Stimulated activated CD8-positive, alpha-beta memory T cell treated with anti-CD3 and anti-CD28 coated beads, Interleukin-7, amount 100 ng/mL, for 48 hours (primary cell): ENCODE results near the gene CCR3.

Source experiments
- DNase-seq, 2 donors: peaks; one replicate each; pipeline ENCODE4 v3.0.0-alpha.2; 2020; ENCODE audit warnings: low read depth in 1 of 2; ENCODE audit errors: extremely low read depth in 1 of 2

The CCR3 gene

GRCh38 chr3:46270474-46270873 is 28.2 kb downstream of the CCR3 start:
- DNase-seq: no peak

- no peak for DNase-seq
These were observed 29.0 kb downstream of the CCR3 start for GRCh38 chr3:46271209-46271745.

GRCh38 chr3:46272028-46272451 is 29.8 kb downstream of the CCR3 start:
- no peak for DNase-seq

- peak; percentile 49 to 64 for DNase-seq
These were observed 34.3 kb downstream of the CCR3 start for GRCh38 chr3:46276497-46277099.

GRCh38 chr3:46277476-46277875 is 35.2 kb downstream of the CCR3 start:
- DNase-seq: no peak

GRCh38 chr3:46278816-46279672 is 36.8 kb downstream of the CCR3 start:
- DNase-seq: no peak

- DNase-seq: peak in 1 of 2 donors; percentile 39
These were observed 38.0 kb downstream of the CCR3 start for GRCh38 chr3:46280105-46280797.

GRCh38 chr3:46281551-46281950 is 39.3 kb downstream of the CCR3 start:
- DNase-seq: no peak

GRCh38 chr3:46282041-46282440 is 39.8 kb downstream of the CCR3 start:
- DNase-seq: no peak

- DNase-seq: no peak
These were observed 40.4 kb downstream of the CCR3 start for GRCh38 chr3:46282696-46283095.

GRCh38 chr3:46283881-46284450 is 41.7 kb downstream of the CCR3 start:
- no peak for DNase-seq

GRCh38 chr3:46284981-46285683 is 42.9 kb downstream of the CCR3 start:
- DNase-seq: peak in 1 of 2 donors; percentile 73

- no peak for DNase-seq
These were observed 43.8 kb downstream of the CCR3 start for GRCh38 chr3:46285931-46286619.

GRCh38 chr3:46286947-46287565 is 44.8 kb downstream of the CCR3 start:
- no peak for DNase-seq

GRCh38 chr3:46289551-46289950 is 47.3 kb downstream of the CCR3 start:
- DNase-seq: no peak

- DNase-seq: no peak
These were observed 47.7 kb downstream of the CCR3 start for GRCh38 chr3:46289966-46290365.

GRCh38 chr3:46291046-46291445 is 48.8 kb downstream of the CCR3 start:
- DNase-seq: no peak

- DNase-seq: no peak
These were observed 50.9 kb downstream of the CCR3 start for GRCh38 chr3:46293035-46293724.
